Breast epithelium (tissue), 3 donors: ENCODE measurements around the gene TSHZ3.

Experiments
- POLR2A ChIP-seq: fragments of 450-650 bp; IDR thresholded peaks from one replicate; pipeline ENCODE4 v1.6.1; 2016; ENCODE audit warnings: antibody characterized with exemption, mild to moderate bottlenecking, moderate library complexity
- TF ChIP-seq, protein P1 (sequence below), 3 donors: fragments of 450-650 bp; IDR thresholded peaks; one replicate each; pipeline ENCODE4 v1.5.1; 2016 to 2017; ENCODE audit warnings: antibody characterized with exemption in 3 of 3, mild to moderate bottlenecking in 3 of 3, moderate library complexity in 3 of 3

DNA sequence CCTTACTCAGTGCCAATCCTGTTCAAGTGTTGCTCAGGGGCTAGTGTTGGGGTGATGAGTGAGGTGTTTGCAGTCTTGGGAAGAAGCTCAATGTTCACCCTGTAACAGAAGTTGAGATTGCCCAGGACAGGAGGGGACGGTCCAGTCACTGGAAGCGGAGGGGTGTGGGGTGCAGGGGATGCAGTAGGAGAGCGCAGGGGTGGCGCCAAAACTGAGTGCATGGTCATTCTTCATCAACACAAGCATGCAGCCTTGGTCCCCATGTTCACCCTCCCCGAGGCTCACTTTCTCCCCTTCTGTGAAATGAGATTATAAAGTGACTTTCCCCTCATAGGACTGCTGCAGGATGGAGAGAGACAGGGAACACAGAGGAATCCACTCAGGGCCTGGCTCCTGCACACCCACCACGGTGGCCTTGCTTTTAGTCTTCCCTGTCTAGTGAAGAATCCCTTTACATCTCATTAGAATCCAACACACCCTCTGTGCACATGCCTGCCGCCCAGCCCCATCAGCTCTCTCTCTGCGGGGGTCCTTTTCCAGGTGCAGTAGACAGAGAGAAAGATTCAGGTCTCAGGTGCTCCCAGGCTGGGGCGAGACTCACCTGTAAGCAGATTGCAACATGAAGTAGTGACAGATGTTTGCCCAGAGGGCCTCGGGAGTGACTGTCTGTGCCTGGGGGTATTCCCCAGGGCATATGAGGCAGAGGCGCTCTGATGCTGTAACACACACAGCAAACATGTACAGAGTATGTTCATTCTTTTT lies 93.2 kb downstream of the TSHZ3 start:
- TF ChIP-seq, protein P1, sequence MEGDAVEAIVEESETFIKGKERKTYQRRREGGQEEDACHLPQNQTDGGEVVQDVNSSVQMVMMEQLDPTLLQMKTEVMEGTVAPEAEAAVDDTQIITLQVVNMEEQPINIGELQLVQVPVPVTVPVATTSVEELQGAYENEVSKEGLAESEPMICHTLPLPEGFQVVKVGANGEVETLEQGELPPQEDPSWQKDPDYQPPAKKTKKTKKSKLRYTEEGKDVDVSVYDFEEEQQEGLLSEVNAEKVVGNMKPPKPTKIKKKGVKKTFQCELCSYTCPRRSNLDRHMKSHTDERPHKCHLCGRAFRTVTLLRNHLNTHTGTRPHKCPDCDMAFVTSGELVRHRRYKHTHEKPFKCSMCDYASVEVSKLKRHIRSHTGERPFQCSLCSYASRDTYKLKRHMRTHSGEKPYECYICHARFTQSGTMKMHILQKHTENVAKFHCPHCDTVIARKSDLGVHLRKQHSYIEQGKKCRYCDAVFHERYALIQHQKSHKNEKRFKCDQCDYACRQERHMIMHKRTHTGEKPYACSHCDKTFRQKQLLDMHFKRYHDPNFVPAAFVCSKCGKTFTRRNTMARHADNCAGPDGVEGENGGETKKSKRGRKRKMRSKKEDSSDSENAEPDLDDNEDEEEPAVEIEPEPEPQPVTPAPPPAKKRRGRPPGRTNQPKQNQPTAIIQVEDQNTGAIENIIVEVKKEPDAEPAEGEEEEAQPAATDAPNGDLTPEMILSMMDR (IDR thresholded peaks at IDR 0.05), result no peak
- no peak for TF ChIP-seq POLR2A
